ENCODE measurements around the gene CACNG5.
"Not testable (repeated sequence)": the region's sequence is repeated elsewhere in the genome, so short reads cannot be mapped to it uniquely, and the experiment has no call there.

CACNG5 gene

GRCh38 chr17:66889480-66890230 is 54.7 kb downstream of the CACNG5 start:
- no peaks in the 10 kb centered on the region for H3K4me1 ChIP-seq (ENCODE audit: control insufficient read depth in 1 of 2, insufficient read depth in 2 of 2, low read length in 2 of 2)
- H3K4me3 ChIP-seq (ENCODE audit: low read depth in 1 of 2, low read length in 2 of 2) = no peak overlapping the region
- no peaks in the 10 kb centered on the region for H3K36me3 ChIP-seq (ENCODE audit: control insufficient read depth in 1 of 2, insufficient read depth in 2 of 2, low read length in 2 of 2)

GRCh38 chr17:66892246-66892645 is 57.3 kb downstream of the CACNG5 start:
- no peak overlapping the region for H3K27ac ChIP-seq (ENCODE audit: low read length)
- H3K9me3 ChIP-seq (ENCODE audit: control insufficient read depth in 1 of 2, low read length in 2 of 2) = no peaks in the 10 kb centered on the region
- no peaks in the 10 kb centered on the region for H3K27me3 ChIP-seq (ENCODE audit: low read depth, low read length)
- H3K4me3 ChIP-seq (ENCODE audit: low read depth in 1 of 2, low read length in 2 of 2) = no peak overlapping the region
- no peaks in the 10 kb centered on the region for H3K36me3 ChIP-seq (ENCODE audit: control insufficient read depth in 1 of 2, insufficient read depth in 2 of 2, low read length in 2 of 2)
- no peaks in the 10 kb centered on the region for H3K4me1 ChIP-seq (ENCODE audit: control insufficient read depth in 1 of 2, insufficient read depth in 2 of 2, low read length in 2 of 2)

More at GRCh38 chr17:66889480-66890230, 54.7 kb downstream of the CACNG5 start:
- no peaks in the 10 kb centered on the region for H3K9me3 ChIP-seq (ENCODE audit: control insufficient read depth in 1 of 2, low read length in 2 of 2)
- H3K27me3 ChIP-seq (ENCODE audit: low read depth, low read length) = no peaks in the 10 kb centered on the region
- H3K27ac ChIP-seq (ENCODE audit: low read length) = no peak overlapping the region

GRCh38 chr17:66893382-66893781 is 58.5 kb downstream of the CACNG5 start:
- Histone ChIP-seq H3K27ac (ENCODE audit: low read length) (no peak overlapping the region), H3K36me3 (ENCODE audit: control insufficient read depth in 1 of 2, insufficient read depth in 2 of 2, low read length in 2 of 2) (no peaks in the 10 kb centered on the region), H3K4me1 (ENCODE audit: control insufficient read depth in 1 of 2, insufficient read depth in 2 of 2, low read length in 2 of 2) (no peaks in the 10 kb centered on the region), H3K4me3 (ENCODE audit: low read depth in 1 of 2, low read length in 2 of 2) (no peak overlapping the region), H3K27me3 (ENCODE audit: low read depth, low read length) (no peaks in the 10 kb centered on the region), H3K9me3 (ENCODE audit: control insufficient read depth in 1 of 2, low read length in 2 of 2) (no peaks in the 10 kb centered on the region)

- Histone ChIP-seq H3K9me3 (ENCODE audit: control insufficient read depth in 1 of 2, low read length in 2 of 2) (no peaks in the 10 kb centered on the region), H3K4me3 (ENCODE audit: low read depth in 1 of 2, low read length in 2 of 2) (no peak overlapping the region), H3K27me3 (ENCODE audit: low read depth, low read length) (no peaks in the 10 kb centered on the region), H3K36me3 (ENCODE audit: control insufficient read depth in 1 of 2, insufficient read depth in 2 of 2, low read length in 2 of 2) (no peaks in the 10 kb centered on the region), H3K27ac (ENCODE audit: low read length) (no peak overlapping the region), H3K4me1 (ENCODE audit: control insufficient read depth in 1 of 2, insufficient read depth in 2 of 2, low read length in 2 of 2) (no peaks in the 10 kb centered on the region)
Measured at GRCh38 chr17:66893863-66894262, 58.9 kb downstream of the CACNG5 start.

GRCh38 chr17:66897141-66897540 is 62.2 kb downstream of the CACNG5 start:
- Histone ChIP-seq H3K4me1 (ENCODE audit: control insufficient read depth in 1 of 2, insufficient read depth in 2 of 2, low read length in 2 of 2) (no peaks in the 10 kb centered on the region), H3K27me3 (ENCODE audit: low read depth, low read length) (no peaks in the 10 kb centered on the region), H3K4me3 (ENCODE audit: low read depth in 1 of 2, low read length in 2 of 2) (no peak overlapping the region), H3K36me3 (ENCODE audit: control insufficient read depth in 1 of 2, insufficient read depth in 2 of 2, low read length in 2 of 2) (no peaks in the 10 kb centered on the region), H3K9me3 (ENCODE audit: control insufficient read depth in 1 of 2, low read length in 2 of 2) (no peaks in the 10 kb centered on the region), H3K27ac (ENCODE audit: low read length) (no peak overlapping the region)

- H3K9me3 ChIP-seq (ENCODE audit: control insufficient read depth in 1 of 2, low read length in 2 of 2) = no peaks in the 10 kb centered on the region
- H3K4me3 ChIP-seq (ENCODE audit: low read depth in 1 of 2, low read length in 2 of 2) = no peak overlapping the region
- no peaks in the 10 kb centered on the region for H3K36me3 ChIP-seq (ENCODE audit: control insufficient read depth in 1 of 2, insufficient read depth in 2 of 2, low read length in 2 of 2)
- H3K27ac ChIP-seq (ENCODE audit: low read length) = no peak overlapping the region
- H3K27me3 ChIP-seq (ENCODE audit: low read depth, low read length) = no peaks in the 10 kb centered on the region
- no peaks in the 10 kb centered on the region for H3K4me1 ChIP-seq (ENCODE audit: control insufficient read depth in 1 of 2, insufficient read depth in 2 of 2, low read length in 2 of 2)
Measured at GRCh38 chr17:66898536-66898935, 63.6 kb downstream of the CACNG5 start.

- H3K27ac ChIP-seq (ENCODE audit: low read length) = no peak overlapping the region
- H3K36me3 ChIP-seq (ENCODE audit: control insufficient read depth in 1 of 2, insufficient read depth in 2 of 2, low read length in 2 of 2) = no peaks in the 10 kb centered on the region
- no peaks in the 10 kb centered on the region for H3K27me3 ChIP-seq (ENCODE audit: low read depth, low read length)
- H3K4me3 ChIP-seq (ENCODE audit: low read depth in 1 of 2, low read length in 2 of 2) = no peak overlapping the region
- peaks cover 0 to 10% of the 10 kb centered on the region in 2 donors for H3K4me1 ChIP-seq (ENCODE audit: control insufficient read depth in 1 of 2, insufficient read depth in 2 of 2, low read length in 2 of 2)
- no peaks in the 10 kb centered on the region for H3K9me3 ChIP-seq (ENCODE audit: control insufficient read depth in 1 of 2, low read length in 2 of 2)
Measured at GRCh38 chr17:66900126-66901010, 65.5 kb downstream of the CACNG5 start.

- not testable (repeated sequence) for H3K27me3 ChIP-seq (ENCODE audit: low read depth, low read length)
Measured at GRCh38 chr17:66903296-66903695, 68.4 kb downstream of the CACNG5 start.

GRCh38 chr17:66903781-66904180 is 68.9 kb downstream of the CACNG5 start:
- no peaks in the 10 kb centered on the region for H3K36me3 ChIP-seq (ENCODE audit: control insufficient read depth in 1 of 2, insufficient read depth in 2 of 2, low read length in 2 of 2)
- H3K9me3 ChIP-seq (ENCODE audit: control insufficient read depth in 1 of 2, low read length in 2 of 2) = no peaks in the 10 kb centered on the region
- no peak overlapping the region for H3K27ac ChIP-seq (ENCODE audit: low read length)
- peaks cover 0 to 13% of the 10 kb centered on the region in 2 donors for H3K4me1 ChIP-seq (ENCODE audit: control insufficient read depth in 1 of 2, insufficient read depth in 2 of 2, low read length in 2 of 2)
- no peaks in the 10 kb centered on the region for H3K27me3 ChIP-seq (ENCODE audit: low read depth, low read length)
- no peak overlapping the region for H3K4me3 ChIP-seq (ENCODE audit: low read depth in 1 of 2, low read length in 2 of 2)

More at GRCh38 chr17:66903296-66903695, 68.4 kb downstream of the CACNG5 start:
- not testable (repeated sequence) for H3K36me3 ChIP-seq (ENCODE audit: control insufficient read depth in 1 of 2, insufficient read depth in 2 of 2, low read length in 2 of 2); H3K9me3 ChIP-seq (ENCODE audit: control insufficient read depth in 1 of 2, low read length in 2 of 2); H3K27ac ChIP-seq (ENCODE audit: low read length); H3K4me3 ChIP-seq (ENCODE audit: low read depth in 1 of 2, low read length in 2 of 2)
- peaks cover 0 to 13% of the 10 kb centered on the region in 2 donors for H3K4me1 ChIP-seq (ENCODE audit: control insufficient read depth in 1 of 2, insufficient read depth in 2 of 2, low read length in 2 of 2)

- Histone ChIP-seq H3K27me3 (ENCODE audit: low read depth, low read length) (no peaks in the 10 kb centered on the region), H3K4me1 (ENCODE audit: control insufficient read depth in 1 of 2, insufficient read depth in 2 of 2, low read length in 2 of 2) (peaks cover 0 to 13% of the 10 kb centered on the region in 2 donors), H3K4me3 (ENCODE audit: low read depth in 1 of 2, low read length in 2 of 2) (no peak overlapping the region), H3K9me3 (ENCODE audit: control insufficient read depth in 1 of 2, low read length in 2 of 2) (no peaks in the 10 kb centered on the region), H3K27ac (ENCODE audit: low read length) (no peak overlapping the region), H3K36me3 (ENCODE audit: control insufficient read depth in 1 of 2, insufficient read depth in 2 of 2, low read length in 2 of 2) (no peaks in the 10 kb centered on the region)
Measured at GRCh38 chr17:66904760-66905624, 70.1 kb downstream of the CACNG5 start.
